A673 (cell line): ENCODE measurements around the gene PELI2. TPM values are rescaled to one million over a fixed set of nuclear protein-coding genes. Genes with fewer than 3 reads are reported as not detected.

ENCODE experiments used
- BruUV-seq: library from RNA; stranded (reverse); fragments of 400-500 nt; replicated peaks from 2 replicates; lab custom pipeline; 2021; lab: Mats Ljungman, UMichigan
- CTCF ChIA-PET: fragments of 300-600 bp; sonication (Branson Sonifier 250); formaldehyde crosslinking; loops from one replicate; lab custom pipeline; 2022; ENCODE audit warnings: antibody characterized with exemption; lab: Charles Lee
- POLR2A ChIA-PET: fragments of 300-600 bp; sonication (Branson Sonifier 250); formaldehyde crosslinking; loops from one replicate; lab custom pipeline; 2022; ENCODE audit warnings: antibody characterized with exemption; ENCODE audit not compliant: low non-redundant PET; lab: Charles Lee
- DNase-seq: peaks from one replicate; pipeline ENCODE4 v3.0.0-alpha.2; 2015; ENCODE audit warnings: low spot score
- H3K27ac ChIP-seq: fragments of 200-600 bp; sonication (generic); 2 replicates; pipeline ENCODE4 v1.5.1; 2016; ENCODE audit warnings: mixed run types, low read depth, mild to moderate bottlenecking, mixed read lengths, antibody characterized with exemption, low read length; ENCODE audit not compliant: poor library complexity, severe bottlenecking
- H3K27me3 ChIP-seq: fragments of 200-600 bp; sonication (generic); replicated peaks from 2 replicates; pipeline ENCODE4 v1.6.1; 2017; ENCODE audit warnings: mixed run types, low read depth, mild to moderate bottlenecking, mixed read lengths, antibody characterized with exemption, low read length; ENCODE audit not compliant: insufficient read depth, poor library complexity
- H3K36me3 ChIP-seq: fragments of 200-600 bp; sonication (generic); 2 replicates; pipeline ENCODE4 v1.6.1; 2016; ENCODE audit warnings: mixed run types, mild to moderate bottlenecking, mixed read lengths, antibody characterized with exemption, low read length; ENCODE audit not compliant: insufficient read depth, poor library complexity, severe bottlenecking
- H3K4me1 ChIP-seq: fragments of 200-600 bp; sonication (generic); 2 replicates; pipeline ENCODE4 v1.6.1; 2017; ENCODE audit warnings: mixed run types, mild to moderate bottlenecking, mixed read lengths, antibody characterized with exemption, low read length; ENCODE audit not compliant: insufficient read depth, poor library complexity, severe bottlenecking
- H3K4me3 ChIP-seq: fragments of 200-600 bp; sonication (generic); 2 replicates; pipeline ENCODE4 v1.5.1; 2016; ENCODE audit warnings: low read depth, mixed run types, mild to moderate bottlenecking, mixed read lengths, low read length; ENCODE audit not compliant: poor library complexity, severe bottlenecking
- H3K9me3 ChIP-seq: fragments of 200-600 bp; sonication (generic); 2 replicates; pipeline ENCODE4 v1.6.1; 2016; ENCODE audit warnings: mixed run types, low read depth, mild to moderate bottlenecking, mixed read lengths, antibody characterized with exemption, low read length; ENCODE audit not compliant: poor library complexity, severe bottlenecking
- CTCF ChIP-seq: fragments of 300-800, 200-600 bp; sonication (generic); conservative IDR thresholded peaks from 2 replicates; pipeline ENCODE4 v1.5.1; 2017; ENCODE audit warnings: low read depth, mild to moderate bottlenecking, antibody characterized with exemption, low read length, moderate library complexity, mixed read lengths
- EZH2 ChIP-seq: fragments of 200-600 bp; sonication (generic); IDR thresholded peaks from 2 replicates; pipeline ENCODE4 v1.6.1; 2017; ENCODE audit warnings: borderline replicate concordance, low read depth, mild to moderate bottlenecking, mixed read lengths, antibody characterized with exemption, low read length; ENCODE audit not compliant: poor library complexity, severe bottlenecking
- intact Hi-C: fragments of 100-400 bp; cut with micrococcal nuclease; formaldehyde crosslinking; loops from one replicate; pipeline ENCODE4 v1.10.0; 2022; ENCODE audit not compliant: unreplicated experiment
- total RNA-seq: library from RNA; stranded (reverse); gene quantifications from 2 replicates; pipeline ENCODE4 v1.2.3, GENCODE V29; 2021

Gene PELI2
- total RNA-seq, 1 experiment from 2014 or later, result 5.5 TPM

DNA sequence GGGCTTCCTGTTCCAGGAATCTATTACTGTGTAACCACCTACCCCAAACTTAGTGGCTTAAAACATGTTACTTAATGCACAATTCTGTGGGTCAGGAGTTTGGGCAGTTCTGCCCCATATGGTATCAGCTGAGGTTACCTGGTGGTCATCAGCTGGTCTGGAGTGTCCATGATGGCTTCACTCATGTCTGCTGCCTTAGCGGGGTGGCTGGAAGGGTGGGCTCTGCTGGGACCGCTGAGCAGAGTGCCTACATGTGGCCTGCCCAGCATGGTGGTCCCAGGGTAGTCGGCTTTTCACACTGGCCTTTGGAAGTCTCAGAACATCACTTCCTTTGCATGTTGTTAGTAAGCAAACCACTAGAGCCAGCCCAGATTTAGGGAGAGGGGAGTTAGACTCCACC is 53.9 kb downstream of the PELI2 start:
- Histone ChIP-seq H3K27me3 (no peaks in the 10 kb centered on the region), H3K4me1 (no peaks in the 10 kb centered on the region), H3K9me3 (no peaks in the 10 kb centered on the region), H3K4me3 (no peak overlapping the region), H3K36me3 (no peaks in the 10 kb centered on the region), H3K27ac (no peak overlapping the region)
- DNase-seq, result no peak
- BruUV-seq, result no TSS peak
- POLR2A ChIA-PET, result no interaction called here
- CTCF ChIA-PET, result no interaction called here
- no peak for TF ChIP-seq CTCF
- TF ChIP-seq EZH2, result no peak
- intact Hi-C loops, result no loop called here

DNA sequence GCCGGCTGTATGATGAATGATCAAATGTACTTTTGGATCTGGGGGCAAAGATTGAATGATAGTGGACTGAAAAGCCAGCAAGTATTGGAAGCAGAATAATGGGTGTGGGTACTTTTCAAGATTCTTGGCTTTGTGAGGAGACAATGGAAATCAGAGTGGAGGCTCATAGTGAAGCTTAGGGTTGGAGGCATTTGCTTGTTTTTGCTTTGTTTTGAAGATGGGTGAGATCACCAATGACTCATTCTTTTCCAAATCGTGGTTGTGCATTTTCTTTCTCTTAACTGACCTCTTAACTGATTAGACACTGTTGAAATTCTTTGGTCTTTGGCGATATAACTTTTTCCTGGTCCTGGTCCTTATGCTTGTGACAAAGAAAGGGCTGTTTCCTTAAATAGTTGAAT is 54.4 kb downstream of the PELI2 start:
- H3K9me3 ChIP-seq, result no peaks in the 10 kb centered on the region
- CTCF ChIA-PET, result no interaction called here
- POLR2A ChIA-PET, result no interaction called here
- intact Hi-C loops, result no loop called here
- TF ChIP-seq CTCF (no peak), EZH2 (no peak)
- no peak overlapping the region for H3K27ac ChIP-seq
- DNase-seq, result no peak
- H3K4me1 ChIP-seq, result no peaks in the 10 kb centered on the region
- BruUV-seq, result no TSS peak
- no peaks in the 10 kb centered on the region for H3K36me3 ChIP-seq
- no peak overlapping the region for H3K4me3 ChIP-seq
- no peaks in the 10 kb centered on the region for H3K27me3 ChIP-seq

DNA sequence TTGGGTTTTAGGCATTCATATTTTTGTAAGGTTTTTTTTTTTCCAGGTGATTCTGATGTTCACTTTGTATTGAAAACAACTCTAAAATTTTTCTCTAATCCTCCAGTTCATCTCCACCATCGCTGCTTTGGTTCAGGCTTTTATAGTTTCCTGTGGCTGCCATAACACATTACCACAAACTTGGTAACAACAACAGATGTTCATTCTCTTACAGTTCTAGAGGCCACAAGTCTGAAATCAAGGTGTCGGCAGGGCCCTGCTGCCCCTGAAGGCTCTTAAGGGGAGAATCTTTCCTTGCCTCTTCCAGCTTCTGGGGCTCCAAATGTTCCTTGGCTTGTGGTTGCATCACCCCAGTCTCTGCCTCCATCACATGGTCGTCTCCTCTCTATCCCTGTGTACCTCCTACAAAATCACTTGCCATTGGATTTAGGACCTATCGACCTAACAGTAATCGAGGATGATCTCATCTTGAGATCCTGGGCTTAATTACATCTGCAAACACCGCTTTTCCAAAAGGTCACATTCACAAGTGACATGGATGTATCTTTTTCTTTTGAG is 55.2 kb downstream of the PELI2 start:
- POLR2A ChIA-PET, result no interaction called here
- no peaks in the 10 kb centered on the region for H3K4me1 ChIP-seq
- H3K9me3 ChIP-seq, result no peaks in the 10 kb centered on the region
- no peaks in the 10 kb centered on the region for H3K27me3 ChIP-seq
- no peak overlapping the region for H3K4me3 ChIP-seq
- BruUV-seq, result no TSS peak
- DNase-seq, result no peak
- TF ChIP-seq CTCF (no peak), EZH2 (no peak)
- CTCF ChIA-PET, result no interaction called here
- intact Hi-C loops, result no loop called here
- no peaks in the 10 kb centered on the region for H3K36me3 ChIP-seq
- no peak overlapping the region for H3K27ac ChIP-seq
